HepG2 (cell line): ENCODE data around the gene ALOX5. TPM values are rescaled to one million over a fixed set of nuclear protein-coding genes. Genes with fewer than 3 reads are reported as not detected.

Source experiments
- ATAC-seq: fragments of 200-7000 bp; cut with Tn5 transposase; 3 replicates; pipeline ENCODE4 v1.9.1; 2020; ENCODE audit warnings: mild to moderate bottlenecking, moderate library complexity
- BruUV-seq: library from RNA; stranded (reverse); fragments of 400-500 nt; replicated peaks from 2 replicates; lab custom pipeline; 2021; lab: Mats Ljungman, UMichigan
- CTCF ChIA-PET: fragments of 300-600 bp; formaldehyde crosslinking; extraction: SDS; loops from one replicate; lab custom pipeline; 2021; ENCODE audit warnings: low total read pairs, inconsistent platforms, low intra/inter-chr PET ratio; lab: Yijun Ruan, JAX
- POLR2A ChIA-PET: fragments of 350-600 bp; sonication (Branson Sonifier 250); formaldehyde crosslinking; loops from one replicate; lab custom pipeline; 2020; ENCODE audit warnings: antibody characterized with exemption, inconsistent platforms; lab: Yijun Ruan, JAX
- DNase-seq: peaks from one replicate; pipeline ENCODE4 v3.0.0-alpha.2; 2015; ENCODE audit warnings: low spot score
- FAIRE-seq: peaks from 3 replicates; lab custom pipeline; 2011; peaks lifted over from hg19 to GRCh38; lab: Jason Lieb, UNC
- H2AFZ ChIP-seq: one replicate; pipeline ENCODE4 v1.6.1; 2011; ENCODE audit warnings: low read length, inconsistent platforms
- H3K27ac ChIP-seq: fragments of 300-600 bp; 3 replicates; pipeline ENCODE4 v1.8.0; 2011; ENCODE audit warnings: mixed run types, mild to moderate bottlenecking, mixed read lengths, low read length, inconsistent platforms; ENCODE audit not compliant: insufficient read depth; ENCODE audit errors: extremely low read length
- H3K27me3 ChIP-seq, 2 experiments: fragments of 200-600 bp in 1 of 2; 2 replicates in 1 of 2; 3 replicates in 1 of 2; pipeline versions ENCODE4 v1.6.0 to v1.8.0; 2011; ENCODE audit warnings: low read length in 2 of 2, mild to moderate bottlenecking in 2 of 2, moderate library complexity in 2 of 2, inconsistent platforms in 1 of 2; ENCODE audit not compliant: insufficient read depth in 2 of 2, control insufficient read depth in 1 of 2
- H3K36me3 ChIP-seq, 2 experiments: fragments of 200-600 bp in 1 of 2; replicated peaks in 1 of 2; 2 replicates in 1 of 2; 3 replicates in 1 of 2; pipeline versions ENCODE4 v1.5.1 to v1.8.0; 2011; ENCODE audit warnings: low read length in 2 of 2, inconsistent platforms in 1 of 2; ENCODE audit not compliant: insufficient read depth in 2 of 2, control insufficient read depth in 1 of 2
- H3K4me1 ChIP-seq: 2 replicates; pipeline ENCODE4 v1.5.1; 2012; ENCODE audit warnings: low read length, inconsistent platforms; ENCODE audit not compliant: insufficient read depth
- H3K4me2 ChIP-seq: 2 replicates; pipeline ENCODE4 v1.6.0; 2011; ENCODE audit warnings: low read depth, low read length, inconsistent platforms
- H3K4me3 ChIP-seq, 3 experiments: fragments of 200-600 bp in 1 of 3; sonication (generic), shearing (Covaris generic) in 1 of 3; replicated peaks in 1 of 3; 2 replicates each; pipeline ENCODE4 v1.5.1; 2011 to 2016; ENCODE audit warnings: low read length in 3 of 3, inconsistent platforms in 2 of 3, low read depth in 2 of 3, mild to moderate bottlenecking in 2 of 3, control low read depth in 1 of 3, mixed read lengths in 1 of 3; ENCODE audit not compliant: insufficient read depth in 1 of 3
- H3K79me2 ChIP-seq: one replicate; pipeline ENCODE4 v1.6.1; 2011; ENCODE audit warnings: low read length, inconsistent platforms; ENCODE audit not compliant: insufficient read depth
- H3K9ac ChIP-seq: 2 replicates; pipeline ENCODE4 v1.6.0; 2011; ENCODE audit warnings: mild to moderate bottlenecking, low read depth, low read length, inconsistent platforms; ENCODE audit not compliant: insufficient read depth
- H3K9me3 ChIP-seq: 2 replicates; pipeline ENCODE4 v1.5.1; 2012; ENCODE audit warnings: mild to moderate bottlenecking, low read length
- H4K20me1 ChIP-seq: 2 replicates; pipeline ENCODE4 v1.6.0; 2011; ENCODE audit warnings: inconsistent platforms, mild to moderate bottlenecking, low read length, moderate library complexity; ENCODE audit not compliant: insufficient read depth
- CEBPG ChIP-seq: IDR thresholded peaks from 2 replicates; pipeline ENCODE4 v1.6.1; 2016
- CREB3 ChIP-seq: sonication (generic); formaldehyde crosslinking; IDR thresholded peaks from 2 replicates; pipeline ENCODE4 v1.5.0; 2020; ENCODE audit warnings: missing genetic modification reagents
- ETV6 ChIP-seq: sonication (generic); formaldehyde crosslinking; conservative IDR thresholded peaks from 2 replicates; pipeline ENCODE4 v1.4.0; 2020; ENCODE audit warnings: missing genetic modification reagents
- EZH2 ChIP-seq: conservative IDR thresholded peaks from 2 replicates; pipeline ENCODE4 v1.6.1; 2012; ENCODE audit warnings: mild to moderate bottlenecking, low read depth, low read length, moderate library complexity
- FOXC1 ChIP-seq: sonication (generic); formaldehyde crosslinking; IDR thresholded peaks from 2 replicates; pipeline ENCODE4 v1.8.0; 2022; ENCODE audit warnings: mild to moderate bottlenecking, missing genetic modification reagents, borderline replicate concordance
- HNRNPLL ChIP-seq: fragments of 200-400 bp; formaldehyde crosslinking; IDR thresholded peaks from 2 replicates; pipeline ENCODE4 v1.6.1; 2017; ENCODE audit warnings: mild to moderate bottlenecking, low read depth, low read length; ENCODE audit not compliant: poor library complexity, severe bottlenecking
- KDM5B ChIP-seq: sonication (generic); formaldehyde crosslinking; IDR thresholded peaks from 2 replicates; pipeline ENCODE4 v1.4.0; 2020; ENCODE audit warnings: missing genetic modification reagents, mild to moderate bottlenecking, borderline replicate concordance
- MEF2D ChIP-seq: sonication (generic); formaldehyde crosslinking; IDR thresholded peaks from 2 replicates; pipeline ENCODE4 v1.5.1; 2020; ENCODE audit warnings: mild to moderate bottlenecking, missing genetic modification reagents
- PPARG ChIP-seq: conservative IDR thresholded peaks from 2 replicates; pipeline ENCODE4 v1.6.1; 2016; ENCODE audit warnings: missing biosample characterization, missing genetic modification reagents
- TERF1 ChIP-seq: sonication (generic); formaldehyde crosslinking; IDR thresholded peaks from 2 replicates; pipeline ENCODE4 v1.8.0; 2022; ENCODE audit warnings: mild to moderate bottlenecking, missing genetic modification reagents, moderate library complexity
- ZBTB44 ChIP-seq: sonication (generic); formaldehyde crosslinking; IDR thresholded peaks from 2 replicates; pipeline ENCODE4 v1.4.0; 2020; ENCODE audit warnings: missing genetic modification reagents
- ZMAT3 ChIP-seq: sonication (generic); formaldehyde crosslinking; conservative IDR thresholded peaks from 2 replicates; pipeline ENCODE4 v1.7.0; 2021; ENCODE audit warnings: missing genetic modification reagents
- ZNF280B ChIP-seq: sonication (generic); formaldehyde crosslinking; IDR thresholded peaks from 2 replicates; pipeline ENCODE4 v1.5.0; 2020; ENCODE audit warnings: missing genetic modification reagents, mild to moderate bottlenecking, borderline replicate concordance
- ZNF329 ChIP-seq: sonication (generic); formaldehyde crosslinking; IDR thresholded peaks from 2 replicates; pipeline ENCODE4 v1.9.0; 2021; ENCODE audit warnings: low read depth, mild to moderate bottlenecking, missing genetic modification reagents
- ZNF776 ChIP-seq: sonication (generic); formaldehyde crosslinking; IDR thresholded peaks from 2 replicates; pipeline ENCODE4 v1.4.0; 2020; ENCODE audit warnings: mild to moderate bottlenecking, missing genetic modification reagents
- ZSCAN5A ChIP-seq: sonication (generic); formaldehyde crosslinking; IDR thresholded peaks from 2 replicates; pipeline ENCODE4 v1.8.0; 2022; ENCODE audit warnings: mild to moderate bottlenecking, missing genetic modification reagents, borderline replicate concordance
- WGBS: methylation state at CpG from one replicate; pipeline ENCODE4 v1.1.6; 2017; ENCODE audit warnings: low lambda C conversion rate; 5-methylcytosine and 5-hydroxymethylcytosine counted together
- in situ Hi-C: cut with HindIII; loops from 2 replicates; pipeline ENCODE4 v1.10.0; 2017; ENCODE audit warnings: low pct_unique_long_range_greater_than_20kb; ENCODE audit not compliant: extremely low pct_ligation_motif_present
- intact Hi-C: fragments of 100-400 bp; cut with micrococcal nuclease; formaldehyde crosslinking; loops from one replicate; pipeline ENCODE4 v1.10.0; 2022; ENCODE audit not compliant: unreplicated experiment
- polyA plus RNA-seq, 8 experiments: library from polyadenylated mRNA; depleted of rRNA in 3 of 8; stranded (reverse) in 7 of 8; unstranded in 1 of 8; fragments of >200 nt; fragmentation: Illumina TruSeq in 4 of 8; extraction: Trizol in 4 of 8; gene quantifications; 2 replicates each; pipeline versions ENCODE4 v1.2.1 to v1.2.3, GENCODE V29; 2011 to 2016; ENCODE audit warnings: low read depth in 4 of 8, missing spikeins in 1 of 8, mixed read lengths in 1 of 8; ENCODE audit not compliant: insufficient read depth in 1 of 8
- total RNA-seq, 5 experiments: library from RNA; depleted of rRNA; stranded (reverse); fragments of >200 nt; fragmentation: Illumina TruSeq; extraction: Trizol; gene quantifications; 2 replicates each; pipeline ENCODE4 v1.2.3, GENCODE V29; 2016; ENCODE audit warnings: low read depth in 1 of 5

Gene ALOX5
- total and polyA plus RNA-seq, 2 of the 13 experiments (the other 11 are each of a cell fraction or from before 2014, with no cell fraction given) = 0.04 TPM; not detected in 1

GRCh38 chr10:45373003-45373575, 927 bp upstream of the ALOX5 start:
- Histone ChIP-seq H3K9me3 (no peaks in the 10 kb centered on the region), H3K36me3 (no peaks in the 10 kb centered on the region), H2AFZ (no peak overlapping the region), H3K27me3 (peaks cover 3 to 46% of the 10 kb centered on the region in 2 experiments), H4K20me1 (no peaks in the 10 kb centered on the region), H3K4me3 (peak overlapping the region; percentile 13 to 57 (median 30); a peak in 3 of 6 replicates), H3K9ac (no peak overlapping the region), H3K27ac (no peak overlapping the region), H3K4me2 (peak overlapping the region; percentile 69), H3K4me1 (peaks cover 10% of the 10 kb centered on the region), H3K79me2 (no peaks in the 10 kb centered on the region)
- DNase-seq (no peak), FAIRE-seq (no peak), ATAC-seq (peak; percentile 53)
- intact Hi-C loops = no loop called here
- no TSS peak for BruUV-seq
- ChIA-PET POLR2A (no interaction called here), CTCF (no interaction called here)
- WGBS = 16% methylated on average over 2 of the region's 32 CpGs
- in situ Hi-C loops = no loop called here
- TF ChIP-seq ZBTB44 (CRISPR knock-in tag) = no peak
- no peak for TF ChIP-seq ZSCAN5A (CRISPR knock-in tag)
- no peak for TF ChIP-seq ZMAT3
- peak; percentile 49 for TF ChIP-seq HNRNPLL
- TF ChIP-seq ZNF280B (CRISPR knock-in tag) = 0 out of 2 replicates have a peak, but pooled peaks have one; percentile 49
- TF ChIP-seq KDM5B (CRISPR knock-in tag) = no peak
- TF ChIP-seq EZH2 = peak; percentile 86
- no peak for TF ChIP-seq FOXC1
- no peak for TF ChIP-seq ETV6 (CRISPR knock-in tag)
- TF ChIP-seq CEBPG (CRISPR knock-in tag) = no peak
- no peak for TF ChIP-seq TERF1 (CRISPR knock-in tag)
- TF ChIP-seq ZNF329 (CRISPR knock-in tag) = no peak
- TF ChIP-seq ZNF776 (CRISPR knock-in tag) = 0 out of 2 replicates have a peak, but pooled peaks have one; percentile 35
- TF ChIP-seq MEF2D (CRISPR knock-in tag) = no peak
- no peak for TF ChIP-seq PPARG (CRISPR knock-in tag)
- TF ChIP-seq CREB3 (CRISPR knock-in tag) = no peak
